ENCODE results near the gene ANKS1A. TPM values are rescaled to one million over a fixed set of nuclear protein-coding genes. Genes with fewer than 3 reads are reported as not detected.

The ANKS1A gene
- total and polyA plus RNA-seq, 7 donors, result 3.9 to 12.4 (median 6.1) TPM

- peaks cover 29% of the 10 kb centered on the region for H3K4me1 ChIP-seq
- DNase-seq, result no peak
Observed at GRCh38 chr6:35038076-35038475, 149.0 kb downstream of the ANKS1A start.

GRCh38 chr6:35040398-35040797, 151.3 kb downstream of the ANKS1A start:
- Histone ChIP-seq H3K4me1 (peaks cover 21% of the 10 kb centered on the region), H3K27me3 (ENCODE audit: insufficient read depth in 3 of 3, low read length in 2 of 3) (no peaks in the 10 kb centered on the region), H3K27ac (peak overlapping the region; percentile 15), H3K4me3 (no peak overlapping the region), H3K36me3 (ENCODE audit: insufficient read depth in 1 of 2, low read depth in 1 of 2) (peaks cover 0 to 6% of the 10 kb centered on the region in 2 donors), H3K9me3 (no peaks in the 10 kb centered on the region)
- TF ChIP-seq, protein P1, sequence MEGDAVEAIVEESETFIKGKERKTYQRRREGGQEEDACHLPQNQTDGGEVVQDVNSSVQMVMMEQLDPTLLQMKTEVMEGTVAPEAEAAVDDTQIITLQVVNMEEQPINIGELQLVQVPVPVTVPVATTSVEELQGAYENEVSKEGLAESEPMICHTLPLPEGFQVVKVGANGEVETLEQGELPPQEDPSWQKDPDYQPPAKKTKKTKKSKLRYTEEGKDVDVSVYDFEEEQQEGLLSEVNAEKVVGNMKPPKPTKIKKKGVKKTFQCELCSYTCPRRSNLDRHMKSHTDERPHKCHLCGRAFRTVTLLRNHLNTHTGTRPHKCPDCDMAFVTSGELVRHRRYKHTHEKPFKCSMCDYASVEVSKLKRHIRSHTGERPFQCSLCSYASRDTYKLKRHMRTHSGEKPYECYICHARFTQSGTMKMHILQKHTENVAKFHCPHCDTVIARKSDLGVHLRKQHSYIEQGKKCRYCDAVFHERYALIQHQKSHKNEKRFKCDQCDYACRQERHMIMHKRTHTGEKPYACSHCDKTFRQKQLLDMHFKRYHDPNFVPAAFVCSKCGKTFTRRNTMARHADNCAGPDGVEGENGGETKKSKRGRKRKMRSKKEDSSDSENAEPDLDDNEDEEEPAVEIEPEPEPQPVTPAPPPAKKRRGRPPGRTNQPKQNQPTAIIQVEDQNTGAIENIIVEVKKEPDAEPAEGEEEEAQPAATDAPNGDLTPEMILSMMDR (IDR thresholded peaks at IDR 0.05), result no peak
- ATAC-seq (no peak), DNase-seq (no peak)
- WGBS, 3 donors, result 96 to 100% (median 100%) methylated on average over 1 of the region's 1 CpG
- intact Hi-C loops (cut with DNase I), result no loop called here

More at GRCh38 chr6:35038076-35038475, 149.0 kb downstream of the ANKS1A start:
- H3K4me3 ChIP-seq, result no peak overlapping the region
- no peaks in the 10 kb centered on the region for H3K27me3 ChIP-seq (ENCODE audit: insufficient read depth in 3 of 3, low read length in 2 of 3)
- TF ChIP-seq, protein P1 (IDR thresholded peaks at IDR 0.05), result no peak
- no peak overlapping the region for H3K27ac ChIP-seq
- intact Hi-C loops (cut with DNase I), result loop anchor here in 1 of 2 donors (10.0 kb wide), 1 partner anchor 53 kb away; no protein-coding TSS in a partner anchor
- H3K9me3 ChIP-seq, result no peaks in the 10 kb centered on the region
- no peak for ATAC-seq
- 98 to 100% (median 99%) methylated on average over 5 of the region's 5 CpGs for WGBS, 3 donors
- H3K36me3 ChIP-seq (ENCODE audit: insufficient read depth in 1 of 2, low read depth in 1 of 2), result peaks cover 0 to 6% of the 10 kb centered on the region in 2 donors

GRCh38 chr6:35041086-35041861, 152.2 kb downstream of the ANKS1A start:
- no peak for DNase-seq
- Histone ChIP-seq H3K4me1 (peaks cover 21% of the 10 kb centered on the region), H3K4me3 (no peak overlapping the region), H3K27ac (peak overlapping the region; percentile 15), H3K27me3 (ENCODE audit: insufficient read depth in 3 of 3, low read length in 2 of 3) (no peaks in the 10 kb centered on the region), H3K36me3 (ENCODE audit: insufficient read depth in 1 of 2, low read depth in 1 of 2) (peaks cover 0 to 6% of the 10 kb centered on the region in 2 donors), H3K9me3 (no peaks in the 10 kb centered on the region)
- TF ChIP-seq, protein P1 (IDR thresholded peaks at IDR 0.05), result no peak
- ATAC-seq, result no peak
- intact Hi-C loops (cut with DNase I), result no loop called here
- WGBS, 3 donors, result 52 to 64% (median 60%) methylated on average over 4 of the region's 4 CpGs

GRCh38 chr6:35042031-35042815, 153.2 kb downstream of the ANKS1A start:
- Histone ChIP-seq H3K9me3 (no peaks in the 10 kb centered on the region), H3K27ac (peak overlapping the region; percentile 39), H3K27me3 (ENCODE audit: insufficient read depth in 3 of 3, low read length in 2 of 3) (no peaks in the 10 kb centered on the region), H3K4me3 (no peak overlapping the region), H3K4me1 (peaks cover 29% of the 10 kb centered on the region), H3K36me3 (ENCODE audit: insufficient read depth in 1 of 2, low read depth in 1 of 2) (peaks cover 0 to 6% of the 10 kb centered on the region in 2 donors)
- WGBS, 3 donors, result 86 to 92% (median 89%) methylated on average over 9 of the region's 9 CpGs
- TF ChIP-seq, protein P1 (IDR thresholded peaks at IDR 0.05), result no peak
- no peak for ATAC-seq
- intact Hi-C loops (cut with DNase I), result no loop called here
- DNase-seq, result no peak
